T-helper 9 cell (primary cell): ENCODE data around the gene ADCY6.

Experiments
- DNase-seq: peaks from one replicate; pipeline ENCODE4 v3.0.0-alpha.2; 2020

The ADCY6 gene

DNA sequence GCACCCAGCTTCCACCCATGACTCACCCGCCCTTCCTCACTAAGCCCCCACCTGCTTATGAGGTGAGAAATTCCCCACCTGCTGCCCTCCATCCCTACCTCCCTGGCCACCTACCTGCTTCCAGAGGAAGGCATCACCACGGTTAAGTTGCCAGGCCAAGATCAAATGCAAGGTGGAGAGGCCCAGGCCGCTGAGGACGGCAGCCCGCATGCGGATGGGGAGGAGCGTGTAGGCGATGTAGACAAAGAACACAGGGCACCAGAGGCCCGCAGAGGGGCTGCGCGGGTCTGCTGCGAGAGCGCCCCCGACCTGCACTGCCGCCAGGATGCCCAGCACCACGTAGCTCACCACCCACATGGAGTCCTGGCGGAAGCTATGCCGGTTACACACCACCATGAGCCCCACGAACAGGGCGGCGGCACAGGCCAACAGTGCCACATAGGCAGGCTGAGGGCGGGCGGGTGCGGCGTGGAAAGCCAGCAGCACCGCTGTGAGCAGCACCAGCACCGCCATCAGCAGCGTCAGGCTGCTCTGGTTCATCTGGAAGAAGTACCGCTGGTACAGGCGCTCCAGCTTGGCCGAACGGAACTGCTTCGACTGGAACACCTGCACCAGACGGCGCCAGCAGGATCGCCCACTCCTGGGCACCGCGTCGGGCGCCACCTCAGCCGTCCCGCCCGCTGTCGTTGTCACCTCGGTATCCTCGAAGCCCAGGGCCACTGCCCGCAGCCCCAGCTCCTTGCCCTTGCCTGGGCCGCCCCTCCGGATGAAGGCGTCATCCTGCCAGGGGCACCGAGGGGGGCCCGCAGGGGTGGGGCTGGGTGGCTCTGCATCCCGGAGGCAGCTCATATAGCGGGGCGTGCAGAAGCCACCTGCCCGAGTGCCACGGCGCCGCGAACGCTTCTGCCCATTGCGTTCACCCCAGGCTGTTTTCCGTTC, 6.2 kb downstream of the ADCY6 start:
- no peak for DNase-seq

- DNase-seq = no peak
Observed at GRCh38 chr12:48781750-48782456, 7.0 kb downstream of the ADCY6 start.

DNA sequence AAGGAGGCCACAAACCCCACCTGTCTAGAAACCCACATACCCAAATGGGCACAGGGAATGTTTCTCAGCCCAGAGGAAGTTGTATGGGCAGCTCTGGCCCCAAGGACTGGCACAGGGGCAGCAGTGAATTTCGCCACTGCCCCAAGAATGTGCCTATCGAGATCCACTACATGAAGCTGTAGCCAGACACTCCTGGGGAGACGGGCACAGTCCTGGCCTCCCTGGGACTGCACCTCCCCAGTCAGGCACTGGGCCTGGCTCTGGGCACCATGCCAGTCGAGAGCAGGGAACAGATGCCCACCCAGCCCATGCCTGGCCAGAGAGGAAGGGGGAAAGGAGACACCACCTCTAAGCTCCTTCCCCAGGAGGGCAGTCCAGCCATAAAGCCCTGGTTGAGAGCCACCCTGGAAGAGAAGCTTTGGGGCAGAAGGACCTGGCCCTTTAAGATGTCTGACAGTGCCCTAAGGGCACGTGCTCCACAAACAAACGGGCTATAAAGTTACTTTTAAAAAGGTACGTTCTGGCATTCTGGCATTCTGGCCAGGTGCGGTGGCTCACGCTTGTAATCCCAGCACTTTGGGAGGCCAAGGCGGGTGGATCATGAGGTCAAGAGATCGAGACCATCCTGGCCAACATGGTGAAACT, 8.4 kb downstream of the ADCY6 start:
- DNase-seq = no peak

DNA sequence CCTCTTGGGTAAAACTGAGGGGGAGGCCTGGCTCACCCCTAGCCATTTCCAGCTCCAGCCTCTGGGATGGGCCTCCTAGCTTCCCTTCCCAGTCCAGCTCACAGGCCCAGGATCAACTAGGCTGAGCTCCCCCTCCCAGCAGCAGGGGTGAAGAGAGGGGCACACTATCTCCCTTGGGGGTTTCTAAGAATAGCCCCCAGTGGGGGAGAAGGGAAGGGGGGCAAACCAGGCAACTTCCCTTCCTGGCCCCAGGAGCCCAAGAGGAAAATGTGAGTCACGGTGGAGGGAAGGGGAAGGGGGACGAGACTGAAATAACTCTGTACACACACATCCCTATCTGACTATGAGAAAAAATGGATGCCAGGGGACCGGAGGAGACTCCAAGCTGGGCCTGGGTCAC, 9.0 kb downstream of the ADCY6 start:
- no peak for DNase-seq

GRCh38 chr12:48777501-48778400, 11.1 kb downstream of the ADCY6 start:
- no peak for DNase-seq

- no peak for DNase-seq
Observed at GRCh38 chr12:48776956-48777355, 11.9 kb downstream of the ADCY6 start.

DNA sequence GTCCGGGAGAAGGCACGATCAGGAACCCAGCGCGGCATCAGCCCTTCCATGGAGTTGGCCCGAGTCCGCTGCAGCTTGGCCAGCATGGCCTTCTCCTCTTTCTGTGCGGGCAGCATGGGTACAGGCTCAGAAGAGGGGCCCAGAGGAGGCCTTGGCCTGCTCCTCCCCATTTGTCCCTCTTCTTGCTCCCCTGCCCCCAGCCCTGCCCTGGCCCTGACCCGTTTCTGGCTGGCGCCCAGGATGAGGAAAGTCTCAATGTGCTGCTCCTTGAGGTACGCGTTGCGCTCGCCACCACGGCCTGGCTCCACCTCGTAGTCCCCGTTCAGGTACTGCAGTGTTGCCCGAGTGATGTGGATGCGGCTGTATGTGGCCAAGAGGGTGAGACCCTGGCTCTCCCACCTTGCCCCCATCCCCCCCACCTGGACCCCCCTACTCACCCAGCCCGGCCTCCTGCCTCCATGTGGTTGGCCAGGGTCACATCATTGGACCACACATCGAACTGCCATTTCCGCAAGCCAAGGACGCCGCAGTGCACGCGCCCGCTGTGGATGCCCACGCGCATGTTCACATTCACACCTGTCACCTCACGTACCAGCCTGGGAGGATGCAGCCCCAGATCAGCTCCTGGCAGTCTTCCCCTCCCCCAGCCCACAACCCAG, 12.8 kb downstream of the ADCY6 start:
- DNase-seq = no peak

DNA sequence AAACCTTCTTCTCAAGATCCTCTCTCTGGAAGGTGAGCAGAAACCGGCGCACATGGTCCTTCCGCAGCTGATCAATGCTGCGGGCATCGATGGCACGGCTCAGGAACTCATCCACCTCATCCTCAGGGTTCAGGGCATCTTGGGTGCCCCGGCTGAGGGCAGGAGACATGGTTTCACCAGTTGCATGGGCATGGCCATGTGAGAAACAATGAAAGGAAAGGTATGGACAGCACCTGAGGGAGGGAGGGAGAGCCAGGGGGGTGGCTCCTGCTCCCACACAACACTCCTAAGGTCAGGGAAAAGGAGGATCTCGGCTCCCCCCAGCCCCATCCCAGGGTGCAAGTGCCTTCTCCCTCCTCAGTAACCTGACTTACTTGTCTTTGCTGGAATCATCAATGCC, 13.6 kb downstream of the ADCY6 start:
- no peak for DNase-seq

GRCh38 chr12:48774516-48774915, 14.4 kb downstream of the ADCY6 start:
- no peak for DNase-seq

- no peak for DNase-seq
Observed at GRCh38 chr12:48773686-48774085, 15.2 kb downstream of the ADCY6 start.

- no peak for DNase-seq
Observed at GRCh38 chr12:48771588-48772112, 17.2 kb downstream of the ADCY6 start.

- no peak for DNase-seq
Observed at GRCh38 chr12:48770756-48771155, 18.1 kb downstream of the ADCY6 start.

GRCh38 chr12:48768736-48769135, 20.2 kb downstream of the ADCY6 start:
- no peak for DNase-seq

GRCh38 chr12:48768147-48768546, 20.7 kb downstream of the ADCY6 start:
- no peak for DNase-seq

- DNase-seq = no peak
Observed at GRCh38 chr12:48767521-48767920, 21.4 kb downstream of the ADCY6 start.

- no peak for DNase-seq
Observed at GRCh38 chr12:48767047-48767446, 21.8 kb downstream of the ADCY6 start.

DNA sequence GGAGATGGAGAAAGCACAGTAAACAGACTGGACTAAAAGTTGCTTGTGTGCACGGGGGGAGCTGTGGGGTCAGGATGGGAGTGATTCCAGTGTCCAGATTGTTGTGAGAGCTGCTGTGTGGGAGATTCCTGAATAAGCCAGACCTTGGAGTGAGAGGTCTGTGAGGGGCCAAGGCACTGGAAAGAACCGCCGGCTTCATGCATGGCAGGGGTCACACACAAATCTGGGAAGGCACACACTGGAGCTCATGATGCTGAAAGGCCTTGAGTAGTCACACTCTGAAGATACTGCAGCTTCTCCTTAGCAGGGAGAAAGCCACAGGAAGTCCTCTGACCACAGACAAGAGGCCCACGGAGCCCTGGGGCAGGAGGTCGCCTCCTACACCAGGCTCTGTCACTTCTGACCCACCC, 23.1 kb downstream of the ADCY6 start:
- DNase-seq = no peak

DNA sequence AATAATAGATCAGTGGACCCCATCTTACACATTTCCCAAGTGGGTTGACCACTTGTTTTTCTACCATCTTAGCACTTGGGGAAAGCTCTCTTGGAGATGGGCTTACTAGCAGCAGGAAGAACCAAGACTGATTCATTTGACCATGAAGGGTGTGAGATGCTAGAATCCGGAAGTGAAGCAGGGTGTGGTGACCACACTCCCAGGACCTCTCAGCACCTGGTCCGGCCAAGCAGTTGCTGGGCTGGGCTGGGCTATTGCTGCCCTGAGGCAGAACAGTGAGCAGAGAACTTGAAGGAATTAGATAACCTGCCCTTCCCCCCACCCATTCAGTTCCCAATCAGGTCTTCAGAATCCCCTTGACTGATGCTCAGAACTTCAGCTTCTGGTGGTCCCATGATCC, 24.4 kb downstream of the ADCY6 start:
- DNase-seq = no peak

GRCh38 chr12:48758737-48759136, 30.2 kb downstream of the ADCY6 start:
- no peak for DNase-seq

DNA sequence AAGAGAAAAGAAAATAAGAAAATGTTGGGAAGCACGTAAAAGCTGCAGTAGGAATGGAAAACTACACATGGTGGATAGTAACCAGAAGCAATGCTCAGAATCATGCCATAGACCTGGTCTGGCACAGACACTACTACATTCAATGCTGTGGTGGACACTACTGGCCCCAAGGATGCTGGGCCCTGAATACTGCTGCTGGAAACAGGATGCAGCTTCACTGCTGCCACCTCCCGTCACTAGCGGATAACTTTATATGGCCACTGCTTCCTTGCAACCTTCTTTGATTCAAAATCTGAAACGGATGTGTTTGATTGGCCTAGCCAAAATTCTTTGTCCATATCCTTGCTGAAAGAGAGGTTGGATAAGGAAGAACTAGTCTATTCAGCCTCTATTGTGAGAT, 30.7 kb downstream of the ADCY6 start:
- no peak for DNase-seq

DNA sequence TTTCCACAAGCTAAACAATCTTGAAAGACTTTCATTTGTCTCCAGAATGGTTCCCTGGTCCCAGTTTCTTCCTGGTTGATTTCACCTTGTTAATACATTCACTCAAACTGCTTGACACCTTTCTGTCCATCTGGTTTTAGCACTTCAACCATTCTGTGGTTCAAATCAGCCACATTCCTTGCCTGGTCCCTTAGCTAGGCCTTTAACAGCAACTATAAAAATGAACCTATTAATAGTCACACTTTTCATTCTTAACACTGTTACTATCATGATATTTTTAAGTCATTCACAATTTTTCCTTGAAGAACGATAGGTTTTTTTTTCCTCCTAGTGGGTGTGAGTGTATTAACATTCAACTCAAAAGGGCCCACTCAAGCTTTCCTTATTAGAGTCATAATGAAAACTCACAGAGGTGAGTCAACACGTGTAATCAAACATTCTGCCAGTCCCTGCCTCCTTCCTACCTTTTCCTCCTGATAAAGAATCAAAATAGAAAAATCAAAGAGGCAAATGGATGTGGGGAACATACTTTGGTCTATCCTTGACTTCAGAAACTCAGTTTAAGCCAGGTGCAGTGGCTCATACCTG, 38.0 kb downstream of the ADCY6 start:
- no peak for DNase-seq
